OCI-LY7 (cell line): Measurements from ENCODE around the gene RAB17. TPM values are rescaled to one million over a fixed set of nuclear protein-coding genes. Genes with fewer than 3 reads are reported as not detected.

ENCODE experiments used
- BruUV-seq: library from RNA; stranded (reverse); fragments of 400-500 nt; replicated peaks from 2 replicates; lab custom pipeline; 2021; lab: Mats Ljungman, UMichigan
- CTCF ChIA-PET: fragments of 300-600 bp; sonication (Branson Sonifier 250); formaldehyde crosslinking; loops from one replicate; lab custom pipeline; 2022; ENCODE audit warnings: antibody characterized with exemption; ENCODE audit not compliant: unreplicated experiment; lab: Charles Lee
- POLR2A ChIA-PET: fragments of 300-600 bp; sonication (Branson Sonifier 250); formaldehyde crosslinking; loops from one replicate; lab custom pipeline; 2022; ENCODE audit warnings: antibody characterized with exemption; lab: Charles Lee
- DNase-seq: peaks from one replicate; pipeline ENCODE4 v3.0.0-alpha.2; 2015; ENCODE audit warnings: low spot score
- H2AFZ ChIP-seq: fragments of 200-600 bp; sonication (generic), shearing (Covaris generic); 2 replicates; pipeline ENCODE4 v1.6.1; 2014; ENCODE audit warnings: mild to moderate bottlenecking, antibody characterized with exemption, low read length, moderate library complexity
- H3K27ac ChIP-seq: fragments of 200-600 bp; sonication (generic); 2 replicates; pipeline ENCODE4 v1.5.1; 2014; ENCODE audit warnings: mixed run types, low read depth, mild to moderate bottlenecking, moderate library complexity, low read length, inconsistent platforms; ENCODE audit not compliant: poor library complexity, severe bottlenecking
- H3K36me3 ChIP-seq: fragments of 200-600 bp; sonication (generic); 2 replicates; pipeline ENCODE4 v1.6.1; 2014; ENCODE audit warnings: mild to moderate bottlenecking, antibody characterized with exemption, low read length, moderate library complexity, mixed read lengths; ENCODE audit not compliant: insufficient read depth
- H3K4me1 ChIP-seq: fragments of 200-600 bp; sonication (generic); 2 replicates; pipeline ENCODE4 v1.5.1; 2014; ENCODE audit warnings: mild to moderate bottlenecking, low read length; ENCODE audit not compliant: insufficient read depth, poor library complexity, severe bottlenecking
- H3K4me2 ChIP-seq: fragments of 200-600 bp; sonication (generic); 2 replicates; pipeline ENCODE4 v1.6.1; 2014; ENCODE audit warnings: mild to moderate bottlenecking, low read length
- H3K4me3 ChIP-seq: fragments of 200-600 bp; sonication (generic); 2 replicates; pipeline ENCODE4 v1.5.1; 2014; ENCODE audit warnings: mild to moderate bottlenecking, low read depth, low read length; ENCODE audit not compliant: poor library complexity, severe bottlenecking
- H3K79me2 ChIP-seq: fragments of 200-600 bp; sonication (generic); 2 replicates; pipeline ENCODE4 v1.6.1; 2016; ENCODE audit warnings: low read depth, mild to moderate bottlenecking, low read length, moderate library complexity, mixed read lengths; ENCODE audit not compliant: insufficient read depth
- H3K9me2 ChIP-seq: fragments of 200-600 bp; sonication (generic); 2 replicates; pipeline ENCODE4 v1.6.1; 2016; ENCODE audit warnings: mild to moderate bottlenecking, low read length, mixed read lengths; ENCODE audit not compliant: insufficient read depth
- H3K9me3 ChIP-seq: fragments of 200-600 bp; sonication (generic); 2 replicates; pipeline ENCODE4 v1.6.1; 2014; ENCODE audit warnings: mild to moderate bottlenecking, mixed run types, low read length, mixed read lengths
- H4K20me1 ChIP-seq: fragments of 200-600 bp; sonication (generic); 2 replicates; pipeline ENCODE4 v1.6.1; 2014; ENCODE audit warnings: mild to moderate bottlenecking, antibody characterized with exemption, low read length, moderate library complexity, mixed read lengths; ENCODE audit not compliant: insufficient read depth
- EZH2phosphoT487 ChIP-seq: fragments of 200-600 bp; sonication (generic); IDR thresholded peaks from 2 replicates; pipeline ENCODE4 v1.6.1; 2018; ENCODE audit warnings: low read depth, borderline replicate concordance, mild to moderate bottlenecking, mixed run types, antibody characterized with exemption, low read length, moderate library complexity, mixed read lengths
- intact Hi-C: fragments of 100-400 bp; cut with micrococcal nuclease; formaldehyde crosslinking; loops from one replicate; pipeline ENCODE4 v1.10.0; 2022; ENCODE audit not compliant: unreplicated experiment
- small RNA-seq: library from RNA; depleted of rRNA; stranded (forward); fragments of <200 nt; gene quantifications from one replicate; pipeline ENCODE3, GENCODE V24; 2014
- total RNA-seq, 2 experiments: library from RNA; depleted of rRNA in 1 of 2; stranded (reverse); fragments of >200 nt in 1 of 2; shearing (Covaris generic) in 1 of 2; gene quantifications; 2 replicates each; pipeline ENCODE4 v1.2.3, GENCODE V29; 2014 to 2022
- TF ChIP-seq, protein P1 (sequence below): fragments of 200-600 bp; sonication (generic); conservative IDR thresholded peaks from 2 replicates; pipeline ENCODE4 v1.5.1; 2014; ENCODE audit warnings: mild to moderate bottlenecking, antibody characterized with exemption, low read length, moderate library complexity, mixed read lengths

RAB17 gene
- total RNA-seq, 2 experiments from 2014 or later, result not detected

DNA sequence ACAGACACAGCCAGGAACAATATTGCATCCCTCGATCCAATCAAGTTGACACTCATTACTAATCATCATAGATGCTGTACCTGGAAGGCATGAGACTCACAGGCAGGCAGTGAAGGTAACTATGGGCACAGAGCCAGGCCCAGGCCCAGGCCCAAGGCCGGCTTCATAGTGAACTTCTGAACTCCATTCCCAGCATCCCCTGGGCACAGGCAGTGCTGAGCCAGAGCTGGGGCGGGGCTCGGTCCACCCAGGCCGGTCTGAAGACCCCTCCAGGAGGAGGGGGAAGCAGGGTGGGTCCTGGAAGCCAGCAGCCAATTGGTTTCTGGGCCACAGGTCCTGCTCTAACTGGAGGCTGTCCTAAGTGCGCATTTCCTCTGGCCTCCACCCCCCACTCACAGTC, 65.9 kb downstream of the RAB17 start:
- no peak for DNase-seq
- no peaks in the 10 kb centered on the region for H3K36me3 ChIP-seq
- intact Hi-C loops, result no loop called here
- H2AFZ ChIP-seq, result no peak overlapping the region
- TF ChIP-seq, protein P1, sequence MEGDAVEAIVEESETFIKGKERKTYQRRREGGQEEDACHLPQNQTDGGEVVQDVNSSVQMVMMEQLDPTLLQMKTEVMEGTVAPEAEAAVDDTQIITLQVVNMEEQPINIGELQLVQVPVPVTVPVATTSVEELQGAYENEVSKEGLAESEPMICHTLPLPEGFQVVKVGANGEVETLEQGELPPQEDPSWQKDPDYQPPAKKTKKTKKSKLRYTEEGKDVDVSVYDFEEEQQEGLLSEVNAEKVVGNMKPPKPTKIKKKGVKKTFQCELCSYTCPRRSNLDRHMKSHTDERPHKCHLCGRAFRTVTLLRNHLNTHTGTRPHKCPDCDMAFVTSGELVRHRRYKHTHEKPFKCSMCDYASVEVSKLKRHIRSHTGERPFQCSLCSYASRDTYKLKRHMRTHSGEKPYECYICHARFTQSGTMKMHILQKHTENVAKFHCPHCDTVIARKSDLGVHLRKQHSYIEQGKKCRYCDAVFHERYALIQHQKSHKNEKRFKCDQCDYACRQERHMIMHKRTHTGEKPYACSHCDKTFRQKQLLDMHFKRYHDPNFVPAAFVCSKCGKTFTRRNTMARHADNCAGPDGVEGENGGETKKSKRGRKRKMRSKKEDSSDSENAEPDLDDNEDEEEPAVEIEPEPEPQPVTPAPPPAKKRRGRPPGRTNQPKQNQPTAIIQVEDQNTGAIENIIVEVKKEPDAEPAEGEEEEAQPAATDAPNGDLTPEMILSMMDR, result no peak
- TF ChIP-seq EZH2phosphoT487, result no peak
- no peaks in the 10 kb centered on the region for H4K20me1 ChIP-seq
- ChIA-PET CTCF (no interaction called here), POLR2A (interaction anchor here (0.6 kb wide), 1 partner anchor 12 kb away, joined by 3 read pairs; no protein-coding TSS in a partner anchor)
- no peaks in the 10 kb centered on the region for H3K9me2 ChIP-seq
- H3K27ac ChIP-seq, result no peak overlapping the region
- H3K4me3 ChIP-seq, result no peak overlapping the region
- no TSS peak for BruUV-seq
- no peaks in the 10 kb centered on the region for H3K79me2 ChIP-seq
- peaks cover 11% of the 10 kb centered on the region for H3K4me1 ChIP-seq
- no peaks in the 10 kb centered on the region for H3K9me3 ChIP-seq
- H3K4me2 ChIP-seq, result no peak overlapping the region

Small RNAs within 50 kb of the gene (small RNA-seq; reads per million reads assigned to genes)
- gene RNU6-1140P, result 0.89 reads per million, percentile 41 among the genes with 10 or more reads in this experiment

Other genes with a start within 250 kb of the RAB17 start
- gene COL6A3, start 176.6 kb downstream of the RAB17 start, total RNA-seq (2014; rRNA removed; shearing (Covaris generic)), result not detected in 2 replicates
- not detected in 2 replicates for gene COL6A3, start 176.6 kb downstream of the RAB17 start, total RNA-seq (2022)
- gene MLPH, start 103.5 kb downstream of the RAB17 start, total RNA-seq (2014; rRNA removed; shearing (Covaris generic)), result not detected in 2 replicates
- not detected in 2 replicates for gene MLPH, start 103.5 kb downstream of the RAB17 start, total RNA-seq (2022)
- not detected in 2 replicates for gene PRLH, start 24.2 kb downstream of the RAB17 start, total RNA-seq (2014; rRNA removed; shearing (Covaris generic))
- not detected in 2 replicates for gene PRLH, start 24.2 kb downstream of the RAB17 start, total RNA-seq (2022)
- gene LRRFIP1, start 36.9 kb upstream of the RAB17 start, total RNA-seq (2014; rRNA removed; shearing (Covaris generic)), result 95.7 and 102 TPM in 2 replicates
- gene LRRFIP1, start 36.9 kb upstream of the RAB17 start, total RNA-seq (2022), result 216 and 246 TPM in 2 replicates
- 0.33 and 1.2 TPM in 2 replicates for gene RBM44, start 208.0 kb upstream of the RAB17 start, total RNA-seq (2014; rRNA removed; shearing (Covaris generic))
- 0.72 and 0.79 TPM in 2 replicates for gene RBM44, start 208.0 kb upstream of the RAB17 start, total RNA-seq (2022)